GM18502 (cell line): Measurements from ENCODE around the gene ISOC2.
"Not testable (repeated sequence)": the region's sequence is repeated elsewhere in the genome, so short reads cannot be mapped to it uniquely, and the experiment has no call there.

Experiments used
- ATAC-seq: cut with Tn5 transposase; IDR thresholded peaks from one replicate; pipeline ENCODE4 v1.9.1; 2021; ENCODE audit warnings: mild to moderate bottlenecking; ENCODE audit not compliant: unreplicated experiment, poor library complexity

The ISOC2 gene

GRCh38 chr19:55419624-55420236 is 41.7 kb downstream of the ISOC2 start:
- no peak for ATAC-seq

GRCh38 chr19:55419103-55419502 is 42.3 kb downstream of the ISOC2 start:
- ATAC-seq: no peak

- ATAC-seq: no peak
Observed at GRCh38 chr19:55418185-55418584, 43.3 kb downstream of the ISOC2 start.

GRCh38 chr19:55410168-55410567 is 51.3 kb downstream of the ISOC2 start:
- ATAC-seq: no peak

- ATAC-seq: not testable (repeated sequence)
Observed at GRCh38 chr19:55409179-55409578, 52.3 kb downstream of the ISOC2 start.

GRCh38 chr19:55408533-55408872 is 52.9 kb downstream of the ISOC2 start:
- no peak for ATAC-seq

- ATAC-seq: peak; percentile 86
Observed at GRCh38 chr19:55407800-55408532, 53.5 kb downstream of the ISOC2 start.

GRCh38 chr19:55407550-55407799 is 54.0 kb downstream of the ISOC2 start, which contains the start of gene UBE2S:
Gene UBE2S (minus strand): TSS chr19:55407788. CDS start chr19:55407589, 199 bp downstream.
- ATAC-seq: not testable (repeated sequence)

GRCh38 chr19:55406826-55407549 is 54.5 kb downstream of the ISOC2 start:
- no peak for ATAC-seq

- no peak for ATAC-seq
Observed at GRCh38 chr19:55406091-55406825, 55.2 kb downstream of the ISOC2 start.

- ATAC-seq: no peak
Observed at GRCh38 chr19:55405638-55406037, 55.8 kb downstream of the ISOC2 start.
